Liver (tissue), 3 donors: ENCODE results near the gene RUFY1.

Experiments used
- EGR1 ChIP-seq, 2 donors: IDR thresholded peaks; 2 replicates each; pipeline ENCODE4 v1.6.1; 2016 to 2018; ENCODE audit warnings: antibody characterized with exemption in 2 of 2, low read depth in 2 of 2
- GABPA ChIP-seq, 2 donors: IDR thresholded peaks in 1 of 2; conservative IDR thresholded peaks in 1 of 2; 2 replicates each; pipeline ENCODE4 v1.6.1; 2016; ENCODE audit warnings: antibody characterized with exemption in 2 of 2, mild to moderate bottlenecking in 1 of 2, moderate library complexity in 1 of 2
- TF ChIP-seq, protein P1 (sequence below): fragments of 150-350 bp; IDR thresholded peaks from 2 replicates; pipeline ENCODE4 v1.5.1; 2017; ENCODE audit warnings: improper control_type of control experiment, low read depth, low read length; ENCODE audit not compliant: missing input control
- donor health status: healthy.
- donor health status: healthy.

- TF ChIP-seq GABPA (IDR thresholded peaks at IDR 0.05 in 1 of 2, conservative IDR thresholded peaks at IDR 0.05 in 1 of 2) (no peak), EGR1 (IDR thresholded peaks at IDR 0.05; ENCODE audit: low read depth in 2 of 2) (no peak)
- TF ChIP-seq, protein P1, sequence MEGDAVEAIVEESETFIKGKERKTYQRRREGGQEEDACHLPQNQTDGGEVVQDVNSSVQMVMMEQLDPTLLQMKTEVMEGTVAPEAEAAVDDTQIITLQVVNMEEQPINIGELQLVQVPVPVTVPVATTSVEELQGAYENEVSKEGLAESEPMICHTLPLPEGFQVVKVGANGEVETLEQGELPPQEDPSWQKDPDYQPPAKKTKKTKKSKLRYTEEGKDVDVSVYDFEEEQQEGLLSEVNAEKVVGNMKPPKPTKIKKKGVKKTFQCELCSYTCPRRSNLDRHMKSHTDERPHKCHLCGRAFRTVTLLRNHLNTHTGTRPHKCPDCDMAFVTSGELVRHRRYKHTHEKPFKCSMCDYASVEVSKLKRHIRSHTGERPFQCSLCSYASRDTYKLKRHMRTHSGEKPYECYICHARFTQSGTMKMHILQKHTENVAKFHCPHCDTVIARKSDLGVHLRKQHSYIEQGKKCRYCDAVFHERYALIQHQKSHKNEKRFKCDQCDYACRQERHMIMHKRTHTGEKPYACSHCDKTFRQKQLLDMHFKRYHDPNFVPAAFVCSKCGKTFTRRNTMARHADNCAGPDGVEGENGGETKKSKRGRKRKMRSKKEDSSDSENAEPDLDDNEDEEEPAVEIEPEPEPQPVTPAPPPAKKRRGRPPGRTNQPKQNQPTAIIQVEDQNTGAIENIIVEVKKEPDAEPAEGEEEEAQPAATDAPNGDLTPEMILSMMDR, result no peak
Observed at GRCh38 chr5:179615203-179615602, 64.8 kb downstream of the RUFY1 start.
